Transverse colon (tissue), 4 donors: Measurements from ENCODE around the gene NAP1L5. TPM values are rescaled to one million over a fixed set of nuclear protein-coding genes. Genes with fewer than 3 reads are reported as not detected.
A peak's percentile ranks its signal among the peaks of the same experiment; 100 is the strongest.

ENCODE experiments used
- DNase-seq: peaks from one replicate; pipeline ENCODE4 v3.0.0-alpha.2; 2019
- H3K27ac ChIP-seq, 4 donors: fragments of 200-600 bp; sonication (generic); 2 replicates each; pipeline ENCODE4 v1.5.1; 2016 to 2018; ENCODE audit warnings: inconsistent platforms in 4 of 4
- H3K27me3 ChIP-seq: fragments of 200-600 bp; sonication (generic); 2 replicates; pipeline ENCODE4 v1.5.1; 2017; ENCODE audit warnings: inconsistent platforms
- H3K36me3 ChIP-seq, 4 donors: fragments of 200-600 bp; sonication (generic); 2 replicates each; pipeline ENCODE4 v1.5.1; 2017 to 2019; ENCODE audit warnings: inconsistent platforms in 4 of 4
- H3K4me1 ChIP-seq, 4 donors: fragments of 200-600 bp; sonication (generic); 2 replicates each; pipeline ENCODE4 v1.5.1; 2017 to 2020; ENCODE audit warnings: inconsistent platforms in 4 of 4
- H3K4me3 ChIP-seq, 4 donors: fragments of 200-600 bp; sonication (generic); 1 replicate in 1 of 4; 2 replicates in 3 of 4; pipeline versions ENCODE4 v1.5.1 to v1.6.1; 2017 to 2019; ENCODE audit warnings: inconsistent platforms in 4 of 4
- H3K9me3 ChIP-seq, 2 donors: fragments of 200-600 bp; sonication (generic); 2 replicates each; pipeline ENCODE4 v1.5.1; 2017 to 2019; ENCODE audit warnings: inconsistent platforms in 2 of 2
- EP300 ChIP-seq: sonication (generic); formaldehyde crosslinking; IDR thresholded peaks from one replicate; pipeline ENCODE4 v1.6.1; 2017; ENCODE audit warnings: antibody characterized with exemption, low read depth
- POLR2A ChIP-seq: fragments of 450-650 bp; IDR thresholded peaks from one replicate; pipeline ENCODE4 v1.6.1; 2016; ENCODE audit warnings: antibody characterized with exemption, mild to moderate bottlenecking, moderate library complexity
- POLR2AphosphoS5 ChIP-seq, 3 donors: sonication (generic); formaldehyde crosslinking; IDR thresholded peaks; one replicate each; pipeline ENCODE4 v1.6.1; 2016; ENCODE audit warnings: antibody characterized with exemption in 3 of 3
- WGBS, 2 donors: methylation state at CpG; one replicate each; pipeline ENCODE4 v1.1.5; 2018; ENCODE audit warnings: low coverage in 1 of 2; 5-methylcytosine and 5-hydroxymethylcytosine counted together
- in situ Hi-C, 4 donors: fragments of 200-750 bp; cut with MboI; loops; one replicate each; pipeline versions ENCODE4 v1.15.0 to v1.15.1; 2017; ENCODE audit warnings: low sequenced_read_pairs in 3 of 4, low pct_ligation_motif_present in 1 of 4, low pct_unique_long_range_greater_than_20kb in 1 of 4
- intact Hi-C: fragments of 100-400 bp; cut with DNase I; formaldehyde crosslinking; loops from one replicate; pipeline ENCODE4 v1.15.1; 2023; ENCODE audit warnings: low total_unique reads
- total RNA-seq, 4 donors: library from RNA; depleted of rRNA; stranded (reverse); fragments of >200 nt; gene quantifications; one replicate each; pipeline ENCODE4 v1.1.0, GENCODE V29; 2016
- TF ChIP-seq, protein P1 (sequence below), 5 experiments: fragments of 200-600 bp in 3 of 5; fragments of 450-650 bp in 2 of 5; sonication (generic) in 3 of 5; IDR thresholded peaks; 1 replicate in 2 of 5; 2 replicates in 3 of 5; pipeline ENCODE4 v1.5.1; 2016 to 2017; ENCODE audit warnings: antibody characterized with exemption in 5 of 5, inconsistent platforms in 3 of 5, mild to moderate bottlenecking in 2 of 5, moderate library complexity in 1 of 5

NAP1L5 gene, protein sequence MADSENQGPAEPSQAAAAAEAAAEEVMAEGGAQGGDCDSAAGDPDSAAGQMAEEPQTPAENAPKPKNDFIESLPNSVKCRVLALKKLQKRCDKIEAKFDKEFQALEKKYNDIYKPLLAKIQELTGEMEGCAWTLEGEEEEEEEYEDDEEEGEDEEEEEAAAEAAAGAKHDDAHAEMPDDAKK
- total RNA-seq = 1 to 10 TPM in 2 of 4 donors, not detected in 2; 3.5 TPM

DNA sequence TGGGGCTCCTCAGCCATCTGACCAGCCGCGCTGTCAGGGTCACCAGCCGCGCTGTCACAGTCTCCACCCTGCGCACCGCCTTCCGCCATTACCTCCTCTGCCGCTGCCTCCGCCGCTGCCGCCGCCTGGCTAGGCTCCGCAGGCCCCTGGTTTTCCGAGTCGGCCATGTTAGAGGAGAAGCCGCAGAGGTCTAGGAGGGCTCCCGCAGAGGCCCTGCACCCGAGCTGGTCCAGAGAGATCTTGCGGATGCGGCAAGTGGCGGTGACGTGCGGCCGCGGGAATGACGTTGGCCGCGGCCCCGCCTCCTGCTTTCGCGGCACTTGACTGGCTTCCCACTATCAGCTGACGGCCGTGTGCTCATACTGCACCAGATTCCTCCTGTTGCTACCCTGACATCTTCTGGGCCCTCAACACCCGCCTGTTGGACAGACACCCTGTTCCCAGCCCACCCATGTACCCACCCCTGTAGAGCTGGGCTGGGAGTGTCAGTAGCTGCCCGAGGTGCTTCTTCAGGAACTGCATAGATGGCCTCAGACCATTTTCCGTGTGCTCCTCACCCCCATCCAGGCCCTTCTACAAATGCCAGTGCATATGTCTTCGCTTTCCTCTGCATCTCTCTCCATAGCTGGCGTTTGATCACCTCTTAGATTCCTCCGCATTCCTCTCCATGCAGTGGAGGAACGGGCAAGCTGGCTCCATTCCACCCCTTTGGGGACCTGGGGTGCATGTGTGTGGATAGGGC lies at the start of gene NAP1L5:
Gene NAP1L5, minus strand, starts transcription at position 242 of the 742 bp plus-strand sequence. Its CDS starts 75 bp downstream, at position 167.
- in situ Hi-C loops = no loop called here
- 69 to 80% methylated on average over 3 to 40 of the region's 40 CpGs for WGBS, 2 donors

DNA sequence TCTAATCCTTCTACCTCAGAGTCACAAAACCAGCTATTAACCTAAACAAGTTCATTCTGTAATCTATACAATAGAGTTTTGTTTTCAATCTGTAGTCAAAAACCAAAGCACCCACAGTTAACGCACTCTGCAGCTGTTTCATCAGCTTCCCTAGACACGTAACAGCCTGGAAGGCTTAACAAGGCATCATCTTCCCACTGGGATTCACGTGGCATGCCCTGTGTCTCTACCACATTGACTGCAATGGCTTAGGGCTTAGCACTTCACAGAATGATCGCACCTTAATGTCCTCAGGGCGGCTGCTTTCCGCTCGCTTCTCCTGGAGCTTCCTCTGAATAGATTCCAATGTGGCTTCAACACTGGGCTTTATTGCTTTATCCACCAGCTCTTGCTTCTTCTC lies 49.7 kb upstream of the NAP1L5 start:
- Histone ChIP-seq H3K36me3 (peaks cover 0 to 59% (median 23%) of the 10 kb centered on the region in 4 donors), H3K27me3 (no peaks in the 10 kb centered on the region), H3K27ac (no peak overlapping the region), H3K9me3 (no peaks in the 10 kb centered on the region), H3K4me1 (no peaks in the 10 kb centered on the region), H3K4me3 (no peak overlapping the region)
- TF ChIP-seq, protein P1, sequence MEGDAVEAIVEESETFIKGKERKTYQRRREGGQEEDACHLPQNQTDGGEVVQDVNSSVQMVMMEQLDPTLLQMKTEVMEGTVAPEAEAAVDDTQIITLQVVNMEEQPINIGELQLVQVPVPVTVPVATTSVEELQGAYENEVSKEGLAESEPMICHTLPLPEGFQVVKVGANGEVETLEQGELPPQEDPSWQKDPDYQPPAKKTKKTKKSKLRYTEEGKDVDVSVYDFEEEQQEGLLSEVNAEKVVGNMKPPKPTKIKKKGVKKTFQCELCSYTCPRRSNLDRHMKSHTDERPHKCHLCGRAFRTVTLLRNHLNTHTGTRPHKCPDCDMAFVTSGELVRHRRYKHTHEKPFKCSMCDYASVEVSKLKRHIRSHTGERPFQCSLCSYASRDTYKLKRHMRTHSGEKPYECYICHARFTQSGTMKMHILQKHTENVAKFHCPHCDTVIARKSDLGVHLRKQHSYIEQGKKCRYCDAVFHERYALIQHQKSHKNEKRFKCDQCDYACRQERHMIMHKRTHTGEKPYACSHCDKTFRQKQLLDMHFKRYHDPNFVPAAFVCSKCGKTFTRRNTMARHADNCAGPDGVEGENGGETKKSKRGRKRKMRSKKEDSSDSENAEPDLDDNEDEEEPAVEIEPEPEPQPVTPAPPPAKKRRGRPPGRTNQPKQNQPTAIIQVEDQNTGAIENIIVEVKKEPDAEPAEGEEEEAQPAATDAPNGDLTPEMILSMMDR (IDR thresholded peaks at IDR 0.05) = no peak
- no peak for TF ChIP-seq POLR2A
- no peak for TF ChIP-seq EP300
- no peak for TF ChIP-seq POLR2AphosphoS5 (IDR thresholded peaks at IDR 0.05)
- WGBS, 2 donors = 96 to 100% methylated on average over 4 to 7 of the region's 7 CpGs
- no peak for DNase-seq
- intact Hi-C loops = no loop called here
- in situ Hi-C loops = no loop called here

More for the DNA sequence above, at the start of gene NAP1L5:
- peak within 1 kb of the TSS; percentile 72 to 79 (median 75) for H3K27ac ChIP-seq
- DNase-seq = peak; percentile 73
- H3K27me3 ChIP-seq = no peaks in the 10 kb centered on the region
- H3K4me3 ChIP-seq = peak within 1 kb of the TSS; percentile 11 to 65 (median 50)
- peak; percentile 53 to 63 (median 61) for TF ChIP-seq POLR2AphosphoS5 (IDR thresholded peaks at IDR 0.05)
- TF ChIP-seq, protein P1 (IDR thresholded peaks at IDR 0.05) = no peak
- H3K9me3 ChIP-seq = no peaks in the 10 kb centered on the region
- no peaks in the 10 kb centered on the region for H3K4me1 ChIP-seq
- intact Hi-C loops = no loop called here
- no peaks in the 10 kb centered on the region for H3K36me3 ChIP-seq

GRCh38 chr4:88746206-88746605 lies 48.6 kb upstream of the NAP1L5 start:
- peaks cover 0 to 48% (median 22%) of the 10 kb centered on the region in 4 donors for H3K36me3 ChIP-seq
- in situ Hi-C loops (no loop called here), intact Hi-C loops (no loop called here)
- TF ChIP-seq POLR2AphosphoS5 (IDR thresholded peaks at IDR 0.05) (no peak), EP300 (no peak), POLR2A (no peak)
- TF ChIP-seq, protein P1 (IDR thresholded peaks at IDR 0.05) = no peak
- H3K27ac ChIP-seq = no peak overlapping the region
- WGBS, 2 donors = 74 to 89% methylated on average over 3 to 5 of the region's 5 CpGs
- no peak for DNase-seq
- H3K4me1 ChIP-seq = no peaks in the 10 kb centered on the region
- H3K9me3 ChIP-seq = no peaks in the 10 kb centered on the region
- H3K27me3 ChIP-seq = no peaks in the 10 kb centered on the region
- no peak overlapping the region for H3K4me3 ChIP-seq

DNA sequence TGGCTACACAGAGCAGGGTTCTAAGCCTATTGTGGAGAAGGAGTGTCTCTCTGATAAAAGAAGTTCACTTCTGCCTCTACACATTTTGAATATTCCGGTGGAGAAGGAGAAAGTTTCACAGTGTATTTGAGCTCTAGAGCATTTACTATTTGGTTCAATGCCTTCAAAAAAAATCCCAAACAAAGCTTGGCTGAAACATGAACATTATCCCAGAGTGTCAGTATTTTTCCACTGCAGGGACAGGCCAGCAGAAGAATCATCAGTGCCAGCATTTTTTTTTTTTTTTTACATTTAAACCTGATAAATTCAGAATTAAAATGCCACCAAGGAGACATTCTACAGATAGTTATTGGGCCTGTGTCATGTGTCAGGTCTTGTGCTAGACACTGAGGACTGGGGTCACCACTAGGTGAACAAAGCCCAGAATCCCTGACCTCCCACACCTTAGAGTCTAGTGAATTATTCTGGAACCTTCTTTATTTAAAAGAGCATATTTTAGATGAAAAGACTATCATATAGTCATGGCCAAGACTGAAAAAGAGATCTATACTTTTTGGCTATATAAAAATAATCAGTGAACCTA lies 48.0 kb upstream of the NAP1L5 start:
- Histone ChIP-seq H3K9me3 (no peaks in the 10 kb centered on the region), H3K4me3 (no peak overlapping the region), H3K4me1 (no peaks in the 10 kb centered on the region), H3K27ac (no peak overlapping the region), H3K36me3 (peaks cover 0 to 44% (median 19%) of the 10 kb centered on the region in 4 donors), H3K27me3 (no peaks in the 10 kb centered on the region)
- in situ Hi-C loops = no loop called here
- 83 to 86% methylated on average over 1 of the region's 1 CpG for WGBS, 2 donors
- DNase-seq = no peak
- intact Hi-C loops = no loop called here
- TF ChIP-seq POLR2A (no peak), POLR2AphosphoS5 (IDR thresholded peaks at IDR 0.05) (no peak), EP300 (no peak)
- TF ChIP-seq, protein P1 (IDR thresholded peaks at IDR 0.05) = no peak
